HG02571 (cell line): ENCODE measurements around the gene RNU2-1.
"Not testable (repeated sequence)": the region's sequence is repeated elsewhere in the genome, so short reads cannot be mapped to it uniquely, and the experiment has no call there.

Experiments
- ATAC-seq: cut with Tn5 transposase; IDR thresholded peaks from one replicate; pipeline ENCODE4 v1.9.1; 2021; ENCODE audit warnings: mild to moderate bottlenecking, moderate library complexity; ENCODE audit not compliant: unreplicated experiment

The RNU2-1 gene

GRCh38 chr17:43233877-43234276 lies at the start of gene RNU2-1:
Gene RNU2-1, minus strand, starts transcription at chr17:43233977.
- not testable (repeated sequence) for ATAC-seq

GRCh38 chr17:43272914-43273313 lies 39.1 kb upstream of the RNU2-1 start:
- not testable (repeated sequence) for ATAC-seq

GRCh38 chr17:43272483-43272882 lies 38.7 kb upstream of the RNU2-1 start:
- ATAC-seq = not testable (repeated sequence)

GRCh38 chr17:43270552-43271504 lies 37.1 kb upstream of the RNU2-1 start:
- not testable (repeated sequence) for ATAC-seq

- ATAC-seq = not testable (repeated sequence)
Measured at GRCh38 chr17:43246456-43246855, 12.7 kb upstream of the RNU2-1 start.

GRCh38 chr17:43240596-43241352 lies 7.0 kb upstream of the RNU2-1 start:
- not testable (repeated sequence) for ATAC-seq

GRCh38 chr17:43239597-43239996 lies 5.8 kb upstream of the RNU2-1 start:
- not testable (repeated sequence) for ATAC-seq

GRCh38 chr17:43233263-43233662 lies 514 bp downstream of the RNU2-1 start:
- not testable (repeated sequence) for ATAC-seq

- not testable (repeated sequence) for ATAC-seq
Measured at GRCh38 chr17:43232021-43232699, 1.6 kb downstream of the RNU2-1 start.

GRCh38 chr17:43231205-43232020 lies 2.4 kb downstream of the RNU2-1 start:
- not testable (repeated sequence) for ATAC-seq

- ATAC-seq = not testable (repeated sequence)
Measured at GRCh38 chr17:43228020-43228782, 5.6 kb downstream of the RNU2-1 start, which contains the start of gene CCDC200. Gene CCDC200, minus strand, starts transcription at chr17:43228623. Its CDS starts 69 bp downstream, at chr17:43228554.

GRCh38 chr17:43226393-43226792 lies 7.4 kb downstream of the RNU2-1 start:
- no peak for ATAC-seq

- ATAC-seq = no peak
Measured at GRCh38 chr17:43224146-43224705, 9.6 kb downstream of the RNU2-1 start.

GRCh38 chr17:43220511-43221125 lies 13.2 kb downstream of the RNU2-1 start:
- ATAC-seq = no peak

GRCh38 chr17:43219746-43220380 lies 13.9 kb downstream of the RNU2-1 start:
- no peak for ATAC-seq

GRCh38 chr17:43219001-43219400 lies 14.8 kb downstream of the RNU2-1 start:
- ATAC-seq = no peak

- ATAC-seq = no peak
Measured at GRCh38 chr17:43217614-43218087, 16.1 kb downstream of the RNU2-1 start.
